ENCODE data around the gene PARP8.

PARP8 gene

DNA sequence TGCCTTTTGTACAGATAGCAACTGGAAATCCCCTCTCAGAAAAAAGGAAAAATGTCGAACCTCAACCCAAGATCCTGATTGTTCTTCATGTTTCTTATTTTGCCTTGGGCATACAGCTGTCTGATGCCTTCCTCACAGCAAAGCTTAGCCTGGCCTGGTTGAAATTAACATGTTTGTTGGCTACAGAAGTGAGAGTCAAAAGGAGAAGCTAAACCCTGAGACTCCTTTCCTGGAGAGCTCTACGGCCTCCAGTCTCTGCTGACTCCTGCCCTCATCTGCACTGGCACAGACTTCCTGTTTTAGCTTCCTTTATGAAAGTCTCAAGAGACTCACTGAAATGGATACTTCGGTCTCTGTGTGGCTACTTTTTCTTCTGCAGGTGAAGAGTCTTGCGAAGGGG is 186.7 kb downstream of the PARP8 start:
- DNase-seq = no peak
- no peaks in the 10 kb centered on the region for H3K79me2 ChIP-seq (ENCODE audit: insufficient read depth, low read length)
- no peak overlapping the region for H3K4me3 ChIP-seq (ENCODE audit: low read depth in 1 of 2, low read length in 2 of 2)
- no peaks in the 10 kb centered on the region for H3K36me3 ChIP-seq (ENCODE audit: insufficient read depth, low read length)
- no peaks in the 10 kb centered on the region for H3K9me3 ChIP-seq (ENCODE audit: insufficient read depth, low read length, severe bottlenecking)
- H3K27me3 ChIP-seq (ENCODE audit: insufficient read depth, low read length, poor library complexity) = no peaks in the 10 kb centered on the region
- TF ChIP-seq EZH2 (IDR thresholded peaks at IDR 0.05; ENCODE audit: borderline replicate concordance, low read depth, low read length, severe bottlenecking) = no peak
- no peak for TF ChIP-seq CTCF (IDR thresholded peaks at IDR 0.05; ENCODE audit: borderline replicate concordance, extremely low read depth, low read length, poor library complexity, severe bottlenecking)
- H3K9ac ChIP-seq (ENCODE audit: low read depth, low read length) = no peak overlapping the region
- H2AFZ ChIP-seq (ENCODE audit: low read depth, low read length) = 0 out of 2 replicates have a peak overlapping the region, but pooled peaks have one; percentile 3
- peaks cover 11% of the 10 kb centered on the region for H3K4me1 ChIP-seq (ENCODE audit: insufficient read depth, low read length)
- no peak overlapping the region for H3K4me2 ChIP-seq (ENCODE audit: insufficient read depth, low read length)
- no peak for ATAC-seq (ENCODE audit: insufficient read depth, low read depth)
- H3K27ac ChIP-seq (ENCODE audit: low read length) = no peak overlapping the region
- no peaks in the 10 kb centered on the region for H4K20me1 ChIP-seq (ENCODE audit: insufficient read depth, low read length)

- H2AFZ ChIP-seq (ENCODE audit: low read depth, low read length) = no peak overlapping the region
- H3K9ac ChIP-seq (ENCODE audit: low read depth, low read length) = no peak overlapping the region
- no peak overlapping the region for H3K27ac ChIP-seq (ENCODE audit: low read length)
Observed at GRCh38 chr5:50854082-50854481, 187.6 kb downstream of the PARP8 start.

GRCh38 chr5:50855001-50855400 is 188.6 kb downstream of the PARP8 start:
- Histone ChIP-seq H3K27ac (ENCODE audit: low read length) (no peak overlapping the region), H3K27me3 (ENCODE audit: insufficient read depth, low read length, poor library complexity) (no peaks in the 10 kb centered on the region), H2AFZ (ENCODE audit: low read depth, low read length) (no peak overlapping the region), H3K4me3 (ENCODE audit: low read depth in 1 of 2, low read length in 2 of 2) (no peak overlapping the region), H3K9me3 (ENCODE audit: insufficient read depth, low read length, severe bottlenecking) (no peaks in the 10 kb centered on the region), H3K79me2 (ENCODE audit: insufficient read depth, low read length) (no peaks in the 10 kb centered on the region), H4K20me1 (ENCODE audit: insufficient read depth, low read length) (no peaks in the 10 kb centered on the region), H3K4me1 (ENCODE audit: insufficient read depth, low read length) (peaks cover 11% of the 10 kb centered on the region), H3K36me3 (ENCODE audit: insufficient read depth, low read length) (no peaks in the 10 kb centered on the region), H3K4me2 (ENCODE audit: insufficient read depth, low read length) (no peak overlapping the region), H3K9ac (ENCODE audit: low read depth, low read length) (no peak overlapping the region)
- DNase-seq (no peak), ATAC-seq (ENCODE audit: insufficient read depth, low read depth) (no peak)
- TF ChIP-seq CTCF (IDR thresholded peaks at IDR 0.05; ENCODE audit: borderline replicate concordance, extremely low read depth, low read length, poor library complexity, severe bottlenecking) = no peak
- TF ChIP-seq EZH2 (IDR thresholded peaks at IDR 0.05; ENCODE audit: borderline replicate concordance, low read depth, low read length, severe bottlenecking) = no peak

More at GRCh38 chr5:50854082-50854481, 187.6 kb downstream of the PARP8 start:
- Histone ChIP-seq H3K36me3 (ENCODE audit: insufficient read depth, low read length) (no peaks in the 10 kb centered on the region), H3K9me3 (ENCODE audit: insufficient read depth, low read length, severe bottlenecking) (no peaks in the 10 kb centered on the region), H3K4me2 (ENCODE audit: insufficient read depth, low read length) (no peak overlapping the region), H3K4me3 (ENCODE audit: low read depth in 1 of 2, low read length in 2 of 2) (no peak overlapping the region), H3K79me2 (ENCODE audit: insufficient read depth, low read length) (no peaks in the 10 kb centered on the region), H3K4me1 (ENCODE audit: insufficient read depth, low read length) (peaks cover 11% of the 10 kb centered on the region), H3K27me3 (ENCODE audit: insufficient read depth, low read length, poor library complexity) (no peaks in the 10 kb centered on the region), H4K20me1 (ENCODE audit: insufficient read depth, low read length) (no peaks in the 10 kb centered on the region)
- ATAC-seq (ENCODE audit: insufficient read depth, low read depth) (no peak), DNase-seq (no peak)
- no peak for TF ChIP-seq CTCF (IDR thresholded peaks at IDR 0.05; ENCODE audit: borderline replicate concordance, extremely low read depth, low read length, poor library complexity, severe bottlenecking)

Data from DND-41 (cell line).